GM23338 (cell line): Measurements from ENCODE around the gene TXNL1. TPM values are rescaled to one million over a fixed set of nuclear protein-coding genes. Genes with fewer than 3 reads are reported as not detected.

ENCODE experiments used
- ATAC-seq: fragments of 200-7000 bp; cut with Tn5 transposase; 3 replicates; pipeline ENCODE4 v1.9.1; 2020
- DNase-seq: peaks from one replicate; pipeline ENCODE4 v3.0.0-alpha.2; 2015; ENCODE audit warnings: low spot score
- H2AFZ ChIP-seq: fragments of 200-600 bp; sonication (generic); 2 replicates; pipeline ENCODE4 v1.8.0; 2016; ENCODE audit warnings: antibody characterized with exemption, mild to moderate bottlenecking, moderate library complexity
- H3F3A ChIP-seq: fragments of 200-600 bp; sonication (generic); replicated peaks from 2 replicates; pipeline ENCODE4 v1.8.0; 2017; ENCODE audit warnings: antibody characterized with exemption, mixed run types, low read depth
- H3K27ac ChIP-seq: fragments of 200-600 bp; sonication (generic); 2 replicates; pipeline ENCODE4 v1.6.1; 2016; ENCODE audit warnings: low read depth
- H3K27me3 ChIP-seq: fragments of 200-600 bp; sonication (generic); 2 replicates; pipeline ENCODE4 v1.8.0; 2016; ENCODE audit warnings: mild to moderate bottlenecking, mixed run types, moderate library complexity; ENCODE audit not compliant: insufficient read depth
- H3K36me3 ChIP-seq: fragments of 200-600 bp; sonication (generic); 2 replicates; pipeline ENCODE4 v1.8.0; 2016; ENCODE audit warnings: mild to moderate bottlenecking; ENCODE audit not compliant: insufficient read depth
- H3K4me1 ChIP-seq: fragments of 200-600 bp; sonication (generic); 2 replicates; pipeline ENCODE4 v1.8.0; 2016; ENCODE audit warnings: mild to moderate bottlenecking, moderate library complexity; ENCODE audit not compliant: insufficient read depth
- H3K4me2 ChIP-seq: fragments of 200-600 bp; sonication (generic); 2 replicates; pipeline ENCODE4 v1.7.1; 2017; ENCODE audit warnings: mixed run types
- H3K4me3 ChIP-seq: fragments of 200-600 bp; sonication (generic); 2 replicates; pipeline ENCODE4 v1.6.1; 2016; ENCODE audit warnings: mixed run types
- H3K79me2 ChIP-seq: fragments of 200-600 bp; sonication (generic); replicated peaks from 2 replicates; pipeline ENCODE4 v1.8.0; 2017; ENCODE audit warnings: mild to moderate bottlenecking; ENCODE audit not compliant: insufficient read depth
- H3K9me2 ChIP-seq: fragments of 200-600 bp; sonication (generic); 2 replicates; pipeline ENCODE4 v1.8.0; 2017; ENCODE audit not compliant: insufficient read depth
- H4K20me1 ChIP-seq: fragments of 200-600 bp; sonication (generic); replicated peaks from 2 replicates; pipeline ENCODE4 v1.8.0; 2017; ENCODE audit warnings: mild to moderate bottlenecking; ENCODE audit not compliant: insufficient read depth
- H3K27ac Mint-ChIP-seq: 2 replicates; pipeline ENCODE4 v1.8.0; 2020; ENCODE audit warnings: inconsistent platforms, mild to moderate bottlenecking, moderate library complexity, mixed read lengths
- H3K27me3 Mint-ChIP-seq: 3 replicates; pipeline ENCODE4 v1.8.0; 2022; ENCODE audit warnings: low read depth, mild to moderate bottlenecking, moderate library complexity, mixed read lengths, inconsistent platforms; ENCODE audit not compliant: insufficient read depth, poor library complexity
- H3K36me3 Mint-ChIP-seq: 3 replicates; pipeline ENCODE4 v1.8.0; 2021; ENCODE audit warnings: low read depth, mild to moderate bottlenecking, inconsistent platforms, moderate library complexity, mixed read lengths
- H3K4me1 Mint-ChIP-seq: 3 replicates; pipeline ENCODE4 v1.8.0; 2020; ENCODE audit warnings: mild to moderate bottlenecking, inconsistent platforms, mixed read lengths
- H3K4me3 Mint-ChIP-seq: 3 replicates; pipeline ENCODE4 v1.8.0; 2021; ENCODE audit warnings: moderate library complexity, mild to moderate bottlenecking, inconsistent platforms, mixed read lengths
- H3K9me3 Mint-ChIP-seq: 3 replicates; pipeline ENCODE4 v1.8.0; 2020; ENCODE audit warnings: moderate library complexity, mild to moderate bottlenecking, inconsistent platforms, mixed read lengths
- CREB1 ChIP-seq: fragments of 250-450 bp; sonication (Bioruptor Pico); IDR thresholded peaks from 2 replicates; pipeline ENCODE4 v1.5.0; 2020; ENCODE audit warnings: low read depth, mild to moderate bottlenecking, moderate library complexity
- CTCF ChIP-seq, 2 experiments: fragments of 200-600 bp in 1 of 2; sonication (generic) in 1 of 2; conservative IDR thresholded peaks; 2 replicates each; pipeline versions ENCODE4 v1.5.1 to v1.6.1; 2016 to 2017; ENCODE audit warnings: antibody characterized with exemption in 2 of 2, low read depth in 2 of 2, mild to moderate bottlenecking in 2 of 2, moderate library complexity in 1 of 2
- JUNB ChIP-seq: IDR thresholded peaks from one replicate; pipeline ENCODE4 v1.6.1; 2016; ENCODE audit warnings: antibody characterized with exemption; ENCODE audit not compliant: unreplicated experiment
- ZNF114 ChIP-seq: fragments of 250-450 bp; sonication (Bioruptor Pico); IDR thresholded peaks from 2 replicates; pipeline ENCODE4 v1.5.0; 2020; ENCODE audit warnings: mild to moderate bottlenecking, moderate library complexity
- ZNF462 ChIP-seq: fragments of 250-450 bp; sonication (Bioruptor Pico); IDR thresholded peaks from 2 replicates; pipeline ENCODE4 v1.5.0; 2020; ENCODE audit warnings: mild to moderate bottlenecking, moderate library complexity
- polyA plus RNA-seq: library from polyadenylated mRNA; unstranded; fragments of >200 nt; fragmentation: Nextera tagmentation; extraction: Ambion mirVana; gene quantifications from 2 replicates; pipeline ENCODE4 v1.2.1, GENCODE V29; 2016
- total RNA-seq: library from RNA; depleted of rRNA; stranded (reverse); fragments of >200 nt; shearing (Covaris generic); gene quantifications from 2 replicates; pipeline ENCODE4 v1.2.3, GENCODE V29; 2014

TXNL1 gene
- total and polyA plus RNA-seq, 2 experiments from 2014 or later, result 73.6 to 135 TPM

- TF ChIP-seq ZNF462 (CRISPR knock-in tag), result no peak
- no peak for TF ChIP-seq CREB1 (CRISPR knock-in tag)
- TF ChIP-seq CTCF (conservative IDR thresholded peaks at IDR 0.05; ENCODE audit: low read depth in 2 of 2), result no peak
- TF ChIP-seq JUNB, result no peak
These were observed 1.2 kb downstream of the TXNL1 start (continued) for GRCh38 chr18:56637176-56637575.

- H3K4me3 ChIP-seq, result no peak overlapping the region
- H3K27ac Mint-ChIP-seq, result no peak overlapping the region
- H3F3A ChIP-seq, result no peaks in the 10 kb centered on the region
- no peak overlapping the region for H3K27ac ChIP-seq
- peaks cover 83% of the 10 kb centered on the region for H3K79me2 ChIP-seq
- no peak for DNase-seq
- no peaks in the 10 kb centered on the region for H3K36me3 ChIP-seq
- H4K20me1 ChIP-seq, result peaks cover 41% of the 10 kb centered on the region
- H3K4me1 Mint-ChIP-seq, result peaks cover 13% of the 10 kb centered on the region
- no peak overlapping the region for H2AFZ ChIP-seq
- no peak overlapping the region for H3K4me2 ChIP-seq
- no peaks in the 10 kb centered on the region for H3K9me2 ChIP-seq
- H3K27me3 Mint-ChIP-seq, result peaks cover 7% of the 10 kb centered on the region
- peaks cover 14% of the 10 kb centered on the region; the same call in 1 of the 2 replicates for H3K4me1 ChIP-seq
- ATAC-seq, result no peak
- H3K4me3 Mint-ChIP-seq, result no peak overlapping the region
- H3K36me3 Mint-ChIP-seq, result peaks cover 22% of the 10 kb centered on the region
- H3K27me3 ChIP-seq, result no peaks in the 10 kb centered on the region
- H3K9me3 Mint-ChIP-seq, result no peaks in the 10 kb centered on the region; the same call in 2 of the 3 replicates
- TF ChIP-seq CTCF (conservative IDR thresholded peaks at IDR 0.05; ENCODE audit: low read depth in 2 of 2) (no peak), ZNF114 (CRISPR knock-in tag) (no peak), ZNF462 (CRISPR knock-in tag) (no peak)
These were observed 3.4 kb downstream of the TXNL1 start for GRCh38 chr18:56635007-56635406.
